Fibroblast of pulmonary artery (primary cell): ENCODE data around the gene CD55.

Experiments used
- DNase-seq: peaks from one replicate; pipeline ENCODE4 v3.0.0-alpha.2; 2010; ENCODE audit warnings: low read depth
- H3K4me3 ChIP-seq: replicated peaks from 2 replicates; pipeline ENCODE4 v1.5.1; 2011; ENCODE audit warnings: low read depth, mild to moderate bottlenecking, control low read depth, low read length, moderate library complexity
- CTCF ChIP-seq: IDR thresholded peaks from 2 replicates; pipeline ENCODE4 v1.5.1; 2011; ENCODE audit warnings: mild to moderate bottlenecking, control low read depth, low read length, inconsistent platforms; ENCODE audit errors: missing control alignments

The CD55 gene

DNA sequence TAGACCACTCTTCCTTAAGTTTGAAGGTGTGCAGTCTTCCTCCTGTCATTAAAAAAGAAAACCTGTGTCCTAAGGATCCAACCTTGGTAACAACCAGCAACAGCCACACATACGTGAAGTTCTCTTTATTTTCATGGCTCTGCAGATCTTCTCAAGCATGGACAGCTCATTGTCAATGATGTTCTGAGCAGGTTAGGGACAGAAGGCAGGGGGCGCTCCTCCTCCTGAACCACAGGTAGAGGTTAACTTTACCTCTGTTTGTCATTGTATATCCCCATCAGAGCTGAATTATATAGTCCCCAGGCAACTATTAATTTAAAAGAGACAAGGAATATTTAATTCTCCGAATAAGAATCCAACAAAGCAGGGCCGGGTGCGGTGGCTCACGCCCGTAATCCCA is 80.1 kb downstream of the CD55 start:
- TF ChIP-seq CTCF, result no peak
- no peak for DNase-seq
- no peak overlapping the region for H3K4me3 ChIP-seq

DNA sequence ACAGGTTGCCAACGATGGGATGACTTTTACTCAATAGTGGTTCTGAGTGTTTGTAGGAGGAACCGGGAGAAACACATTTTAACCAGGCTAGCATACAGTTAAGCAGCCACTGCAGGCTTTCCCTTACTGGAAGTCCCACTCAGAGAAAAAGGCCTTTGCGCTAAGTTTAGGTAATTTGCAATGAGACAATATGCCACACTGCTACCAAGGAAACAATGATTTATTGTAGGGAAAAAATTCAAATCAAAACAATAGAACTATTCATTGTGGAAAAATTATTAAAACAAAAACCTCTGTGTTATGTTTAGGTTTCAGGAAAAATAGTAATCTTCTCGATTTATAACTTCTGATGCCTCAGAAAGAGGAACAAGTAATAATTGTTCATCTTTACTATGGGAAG is 81.3 kb downstream of the CD55 start:
- DNase-seq, result no peak
- H3K4me3 ChIP-seq, result no peak overlapping the region
- no peak for TF ChIP-seq CTCF

DNA sequence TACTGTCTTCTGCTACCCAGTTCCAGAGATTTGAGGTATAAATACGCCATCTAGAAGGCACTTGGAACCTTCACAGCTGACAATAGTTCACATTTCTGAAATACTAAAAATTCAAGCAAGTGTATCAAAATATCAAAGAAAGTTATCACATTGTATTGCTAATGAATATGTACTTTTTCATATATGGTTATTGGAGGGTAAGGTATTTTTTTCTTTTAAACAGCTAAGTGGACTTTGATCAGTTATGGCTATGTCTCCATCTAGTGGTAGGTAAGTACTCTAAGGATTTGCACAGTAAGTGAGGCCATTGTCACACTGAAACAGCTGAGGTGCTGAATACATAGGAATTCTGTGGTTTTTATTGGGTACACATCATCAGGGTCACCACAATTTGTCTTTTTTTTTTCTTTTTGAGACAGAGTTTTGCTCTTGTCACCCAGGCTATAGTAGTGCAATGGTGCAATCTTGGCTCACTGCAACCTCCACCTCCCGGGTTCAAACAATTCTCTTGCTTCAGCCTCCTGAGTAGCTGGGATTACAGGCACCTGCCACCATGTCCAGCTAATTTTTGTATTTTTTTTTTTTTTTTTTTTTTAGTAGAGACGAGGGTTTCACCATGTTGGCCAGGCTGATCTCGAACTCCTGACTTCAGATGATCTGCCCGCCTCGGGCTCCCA is 83.5 kb downstream of the CD55 start:
- peak; percentile 83 for TF ChIP-seq CTCF
- peak; percentile 86 for DNase-seq
- no peak overlapping the region for H3K4me3 ChIP-seq

DNA sequence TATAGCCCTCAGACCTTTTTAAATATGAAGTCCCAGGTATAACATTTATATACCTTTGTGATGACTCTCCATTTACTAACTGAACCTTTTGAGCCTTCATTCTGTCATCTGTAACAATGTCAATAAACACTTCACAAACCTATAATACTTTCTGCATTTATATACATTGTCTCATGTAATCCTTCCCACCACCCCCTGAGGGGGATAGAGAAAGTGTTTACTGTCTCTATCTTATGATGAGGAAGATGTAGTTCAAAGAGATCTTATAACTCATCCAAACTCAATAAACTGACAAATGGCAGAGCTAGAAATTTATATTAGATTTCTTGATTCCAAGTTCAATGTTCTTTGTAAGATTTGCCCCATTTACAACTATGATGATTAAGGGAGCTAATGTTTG is 84.3 kb downstream of the CD55 start:
- no peak for TF ChIP-seq CTCF

GRCh38 chr1:207407655-207408260 is 86.3 kb downstream of the CD55 start:
- no peak overlapping the region for H3K4me3 ChIP-seq
- no peak for TF ChIP-seq CTCF
- DNase-seq, result peak; percentile 38

More for the DNA sequence above, 84.3 kb downstream of the CD55 start:
- no peak for DNase-seq
- no peak overlapping the region for H3K4me3 ChIP-seq
